Large intestine (tissue), 3 donors: ENCODE measurements around the gene ENTHD1. TPM values are rescaled to one million over a fixed set of nuclear protein-coding genes. Genes with fewer than 3 reads are reported as not detected.
"Not testable (repeated sequence)": the region's sequence is repeated elsewhere in the genome, so short reads cannot be mapped to it uniquely, and the experiment has no call there.

ENCODE experiments used
- DNase-seq, 2 donors: peaks; one replicate each; pipeline versions ENCODE4 v3.0.0 to v3.0.0-alpha.2; 2013
- H3K27ac ChIP-seq: one replicate; pipeline ENCODE4 v1.5.1; 2013; ENCODE audit warnings: low read length
- H3K27me3 ChIP-seq: 2 replicates; pipeline ENCODE4 v1.6.1; 2013; ENCODE audit warnings: low read length; ENCODE audit not compliant: control insufficient read depth, insufficient read depth
- H3K36me3 ChIP-seq: 2 replicates; pipeline ENCODE4 v1.6.1; 2013; ENCODE audit warnings: low read length; ENCODE audit not compliant: control insufficient read depth, insufficient read depth
- H3K4me1 ChIP-seq: one replicate; pipeline ENCODE4 v1.6.1; 2013; ENCODE audit warnings: low read length; ENCODE audit not compliant: control insufficient read depth, insufficient read depth
- H3K4me3 ChIP-seq: one replicate; pipeline ENCODE4 v1.5.1; 2013; ENCODE audit warnings: low read length
- H3K9me3 ChIP-seq: one replicate; pipeline ENCODE4 v1.6.1; 2013; ENCODE audit warnings: mild to moderate bottlenecking, low read depth, low read length, moderate library complexity; ENCODE audit not compliant: control insufficient read depth
- WGBS: methylation state at CpG from one replicate; pipeline ENCODE4 v1.1.5; 2013; ENCODE audit warnings: low lambda C conversion rate; ENCODE audit not compliant: insufficient coverage; 5-methylcytosine and 5-hydroxymethylcytosine counted together
- polyA plus RNA-seq: library from polyadenylated mRNA; unstranded; fragments of 120-200 nt; gene quantifications from one replicate; pipeline ENCODE4 v1.2.1, GENCODE V29; 2013

The ENTHD1 gene
- polyA plus RNA-seq, 1 donor: 0.06 TPM

DNA sequence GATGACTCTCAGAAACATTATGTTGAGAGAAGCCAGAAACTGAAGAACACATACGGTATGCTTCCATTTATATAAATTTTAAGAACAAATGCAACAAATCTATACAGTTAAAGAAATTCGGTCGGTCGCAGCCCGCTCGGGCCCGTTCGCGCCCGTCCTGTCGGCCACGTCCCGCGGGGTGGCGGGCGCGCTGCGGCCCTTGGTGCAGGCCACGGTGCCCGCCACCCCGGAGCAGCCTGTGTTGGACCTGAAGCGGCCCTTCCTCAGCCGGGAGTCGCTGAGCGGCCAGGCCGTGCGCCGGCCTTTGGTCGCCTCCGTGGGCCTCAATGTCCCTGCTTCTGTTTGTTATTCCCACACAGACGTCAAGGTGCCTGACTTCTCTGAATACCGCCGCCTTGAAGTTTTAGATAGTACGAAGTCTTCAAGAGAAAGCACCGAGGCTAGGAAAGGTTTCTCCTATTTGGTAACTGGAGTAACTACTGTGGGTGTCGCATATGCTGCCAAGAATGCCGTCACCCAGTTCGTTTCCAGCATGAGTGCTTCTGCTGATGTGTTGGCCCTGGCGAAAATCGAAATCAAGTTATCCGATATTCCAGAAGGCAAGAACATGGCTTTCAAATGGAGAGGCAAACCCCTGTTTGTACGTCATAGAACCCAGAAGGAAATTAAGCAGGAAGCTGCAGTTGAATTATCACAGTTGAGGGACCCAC lies 18.2 kb downstream of the ENTHD1 start:
- not testable (repeated sequence) for H3K27me3 ChIP-seq, H3K4me1 ChIP-seq, H3K27ac ChIP-seq, H3K36me3 ChIP-seq, H3K9me3 ChIP-seq, H3K4me3 ChIP-seq, DNase-seq
- no CpG with 5 or more reads among the region's 42 CpGs for WGBS

DNA sequence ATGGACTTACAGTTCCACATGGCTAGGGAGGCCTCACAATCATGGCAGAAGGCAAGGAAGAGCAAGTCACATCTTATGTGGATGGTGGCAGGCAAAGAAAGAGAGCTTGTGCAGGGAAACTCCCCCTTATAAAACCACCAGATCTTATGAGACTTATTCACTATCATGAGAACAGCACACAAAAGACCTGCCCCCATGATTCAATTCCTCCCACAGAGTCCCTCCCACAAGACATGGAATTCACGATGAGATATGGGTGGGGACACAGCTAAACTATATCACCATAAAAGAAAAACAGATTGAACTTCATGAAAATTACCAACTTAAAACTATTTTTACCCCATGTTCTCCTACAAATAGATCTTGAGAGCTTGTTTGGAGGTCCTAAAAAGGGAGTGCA lies 19.6 kb downstream of the ENTHD1 start:
- Histone ChIP-seq H3K9me3 (no peaks in the 10 kb centered on the region), H3K36me3 (no peaks in the 10 kb centered on the region), H3K27ac (no peak overlapping the region), H3K27me3 (no peaks in the 10 kb centered on the region), H3K4me3 (no peak overlapping the region), H3K4me1 (no peaks in the 10 kb centered on the region)
- WGBS: no CpG with 5 or more reads among the region's 1 CpG
- no peak for DNase-seq

DNA sequence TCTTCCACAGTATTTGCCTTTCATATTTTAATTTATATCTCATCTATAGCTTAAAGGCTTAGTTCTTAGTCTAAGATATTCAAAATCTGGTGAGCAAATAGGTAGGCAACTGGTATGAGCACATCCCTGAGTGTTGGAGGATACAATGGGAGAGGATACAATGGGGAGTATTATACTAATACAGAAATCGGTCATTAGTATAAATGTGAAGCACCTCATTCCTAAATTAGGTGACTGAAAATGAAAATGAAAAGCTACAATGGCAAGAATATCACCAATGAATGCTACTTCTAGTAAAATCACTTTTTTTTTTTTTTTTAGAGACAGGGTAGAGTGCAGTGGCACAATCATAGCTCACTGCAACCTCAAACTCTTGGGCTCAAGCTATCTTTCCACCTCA lies 21.0 kb downstream of the ENTHD1 start:
- no peaks in the 10 kb centered on the region for H3K36me3 ChIP-seq
- 100% methylated on average over 1 of the region's 1 CpG for WGBS
- no peak overlapping the region for H3K4me3 ChIP-seq
- no peaks in the 10 kb centered on the region for H3K27me3 ChIP-seq
- H3K9me3 ChIP-seq: no peaks in the 10 kb centered on the region
- no peak for DNase-seq
- H3K27ac ChIP-seq: no peak overlapping the region
- no peaks in the 10 kb centered on the region for H3K4me1 ChIP-seq

DNA sequence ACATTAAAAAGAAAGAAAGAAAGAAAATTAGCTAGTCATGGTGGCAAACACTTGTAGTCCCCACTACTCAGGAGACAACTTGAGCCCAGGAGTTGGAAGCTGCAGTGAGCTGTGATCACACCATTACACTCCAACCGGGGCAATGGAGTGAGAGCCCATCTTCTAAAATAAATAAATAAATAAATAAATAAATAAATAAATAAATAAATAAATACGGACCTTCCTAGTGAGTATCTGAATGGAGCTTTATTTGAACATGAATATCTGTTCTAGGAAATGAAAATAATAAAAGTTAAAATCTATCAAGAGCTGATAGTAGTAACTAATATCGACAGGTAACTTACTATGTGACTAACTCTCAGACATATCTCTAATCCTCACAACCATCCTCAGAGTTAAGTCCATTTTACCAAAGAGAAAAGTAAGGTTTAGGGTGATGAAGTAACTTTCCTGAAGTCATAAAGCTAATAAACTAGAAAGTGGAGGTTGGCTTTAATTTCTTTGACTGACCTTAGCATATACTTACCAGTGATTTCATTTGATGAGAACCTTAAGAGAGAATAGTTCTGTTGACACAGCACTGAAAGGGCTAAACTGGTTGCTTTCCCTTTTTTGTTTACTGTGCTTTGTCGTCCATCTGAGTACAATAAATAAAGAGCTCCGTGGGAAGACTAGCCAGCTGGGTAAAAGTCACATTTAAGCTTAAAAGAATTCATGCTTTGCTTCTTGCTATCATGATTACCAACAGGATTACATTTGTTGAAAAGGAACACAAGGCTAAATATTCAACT lies 22.4 kb downstream of the ENTHD1 start:
- DNase-seq: no peak
- H3K27me3 ChIP-seq: no peaks in the 10 kb centered on the region
- no peaks in the 10 kb centered on the region for H3K36me3 ChIP-seq
- no peaks in the 10 kb centered on the region for H3K4me1 ChIP-seq
- H3K9me3 ChIP-seq: no peaks in the 10 kb centered on the region
- no peak overlapping the region for H3K4me3 ChIP-seq
- 80% methylated on average over 1 of the region's 5 CpGs for WGBS
- no peak overlapping the region for H3K27ac ChIP-seq

DNA sequence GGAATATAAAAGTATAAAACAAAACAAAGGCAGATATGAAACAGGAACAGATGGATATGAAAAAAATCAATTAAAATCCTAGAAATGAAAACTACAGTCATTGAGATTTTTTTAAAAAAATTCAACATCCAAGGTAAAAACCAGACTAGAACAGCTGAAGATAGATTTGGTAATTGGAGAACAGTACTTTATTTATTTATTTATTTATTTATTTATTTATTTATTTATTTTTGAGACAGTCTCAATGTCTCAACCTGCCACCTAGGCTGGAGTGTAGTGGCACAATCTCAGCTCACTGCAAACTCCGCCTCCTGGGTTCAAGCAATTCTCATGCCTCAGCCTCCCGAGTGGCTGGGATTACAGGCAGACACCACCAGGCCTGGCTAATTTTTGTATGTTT lies 23.8 kb downstream of the ENTHD1 start:
- not testable (repeated sequence) for H3K36me3 ChIP-seq, H3K27ac ChIP-seq, DNase-seq, H3K27me3 ChIP-seq, H3K4me3 ChIP-seq, H3K4me1 ChIP-seq, H3K9me3 ChIP-seq
- no CpG with 5 or more reads among the region's 2 CpGs for WGBS

DNA sequence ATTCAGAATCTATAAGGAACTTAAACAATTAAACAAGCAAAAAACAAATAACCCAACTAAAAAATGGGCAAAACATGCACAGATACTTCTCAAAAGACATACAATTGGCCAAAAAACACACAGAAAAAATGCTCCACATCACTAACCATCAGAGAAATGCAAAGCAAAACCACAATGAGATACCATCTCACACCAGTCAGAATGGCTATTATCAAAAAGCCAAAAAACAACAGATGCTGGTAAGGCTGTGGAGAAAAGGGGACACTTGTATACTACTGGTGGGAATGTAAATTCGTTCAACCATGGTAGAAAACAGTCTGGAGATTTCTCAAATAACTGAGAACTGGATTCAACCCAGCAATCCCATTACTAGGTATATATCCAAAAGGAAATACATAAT lies 24.8 kb downstream of the ENTHD1 start:
- Histone ChIP-seq H3K27me3 (no peaks in the 10 kb centered on the region), H3K36me3 (no peaks in the 10 kb centered on the region), H3K9me3 (no peaks in the 10 kb centered on the region), H3K4me3 (no peak overlapping the region), H3K27ac (no peak overlapping the region), H3K4me1 (no peaks in the 10 kb centered on the region)
- WGBS: no CpG with 5 or more reads among the region's 1 CpG
- DNase-seq: no peak

DNA sequence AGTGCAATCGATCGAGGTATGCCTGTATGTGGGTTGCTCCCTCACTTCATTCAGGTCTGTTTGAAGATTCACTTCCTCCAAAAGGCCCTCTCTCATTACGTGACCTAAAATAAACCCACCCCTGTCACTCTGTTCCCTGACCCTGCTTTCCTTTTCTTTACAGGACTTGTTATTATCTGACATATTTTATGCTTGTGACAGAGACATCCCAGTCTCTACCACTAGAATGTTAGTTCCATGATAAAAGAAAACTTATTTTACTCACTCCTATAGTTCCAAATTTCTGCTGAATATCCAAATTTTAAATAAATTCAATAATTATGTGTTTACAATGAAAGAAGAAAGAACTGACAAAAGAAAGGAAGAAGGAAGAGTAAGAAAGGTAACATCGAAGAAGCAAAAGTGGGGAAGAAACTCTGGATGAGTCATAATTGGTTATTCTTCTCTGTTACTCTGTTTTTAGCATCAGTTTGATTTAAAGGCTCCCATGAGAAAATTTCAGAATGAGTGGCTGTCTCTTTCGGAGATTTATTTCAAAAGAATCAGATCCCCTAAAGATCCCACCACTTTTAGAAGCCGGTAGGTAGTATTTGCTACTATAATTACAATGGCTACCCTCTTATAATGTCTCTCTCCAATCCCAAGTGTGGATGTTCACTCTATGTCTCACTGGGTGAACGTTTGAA lies 33.5 kb downstream of the ENTHD1 start:
- WGBS: 80% methylated on average over 1 of the region's 7 CpGs
- no peak for DNase-seq

DNA sequence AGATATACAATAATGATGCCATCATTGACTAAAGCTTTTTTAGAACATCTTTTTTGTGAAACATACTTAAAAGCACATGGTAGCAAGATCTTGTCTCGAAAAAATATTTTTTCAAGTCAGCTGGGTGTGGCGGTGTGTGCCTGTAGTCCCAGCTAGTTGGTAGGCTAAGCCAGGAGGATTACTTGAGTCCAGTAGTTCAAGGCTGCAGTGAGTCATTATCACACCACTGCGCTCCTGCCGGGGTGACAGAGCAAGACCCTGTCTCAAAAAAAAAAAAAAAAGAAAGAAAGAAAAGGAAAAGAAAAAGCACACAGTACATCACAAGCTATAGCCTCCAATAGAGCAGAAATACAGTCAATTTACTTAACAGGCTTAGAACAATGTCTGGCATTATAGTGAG lies 37.0 kb downstream of the ENTHD1 start:
- H3K9me3 ChIP-seq: no peaks in the 10 kb centered on the region

More for the DNA sequence above, 33.5 kb downstream of the ENTHD1 start:
- Histone ChIP-seq H3K9me3 (no peaks in the 10 kb centered on the region), H3K27me3 (no peaks in the 10 kb centered on the region), H3K36me3 (no peaks in the 10 kb centered on the region), H3K27ac (no peak overlapping the region), H3K4me1 (no peaks in the 10 kb centered on the region), H3K4me3 (no peak overlapping the region)

DNA sequence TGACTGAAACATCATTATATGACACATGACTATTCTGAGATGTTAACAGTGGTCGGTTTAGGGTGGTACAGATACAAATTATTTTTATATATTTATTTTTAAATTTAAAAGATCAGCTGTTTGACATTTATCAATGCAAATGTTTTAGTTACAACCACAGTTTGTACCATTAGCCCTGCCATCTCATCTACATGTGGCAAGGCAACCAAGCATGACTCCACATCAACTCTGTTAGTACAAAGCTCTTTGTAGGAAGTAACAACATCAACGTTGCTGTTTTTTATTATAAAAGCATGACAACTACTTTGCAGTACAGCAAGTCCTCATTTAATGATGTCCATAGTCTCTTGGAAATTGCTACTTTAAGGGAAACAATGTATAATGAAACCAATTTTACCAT lies 40.8 kb downstream of the ENTHD1 start:
- no peaks in the 10 kb centered on the region for H3K27me3 ChIP-seq
- H3K36me3 ChIP-seq: no peaks in the 10 kb centered on the region
- WGBS: 88% methylated on average over 1 of the region's 2 CpGs
- H3K27ac ChIP-seq: no peak overlapping the region
- no peaks in the 10 kb centered on the region for H3K9me3 ChIP-seq
- DNase-seq: no peak
- H3K4me1 ChIP-seq: no peaks in the 10 kb centered on the region
- no peak overlapping the region for H3K4me3 ChIP-seq

More for the DNA sequence above, 37.0 kb downstream of the ENTHD1 start:
- Histone ChIP-seq H3K27ac (no peak overlapping the region), H3K36me3 (no peaks in the 10 kb centered on the region), H3K27me3 (no peaks in the 10 kb centered on the region), H3K4me3 (no peak overlapping the region), H3K4me1 (no peaks in the 10 kb centered on the region)
- DNase-seq: peak; percentile 34 to 61
- WGBS: no CpG with 5 or more reads among the region's 4 CpGs

DNA sequence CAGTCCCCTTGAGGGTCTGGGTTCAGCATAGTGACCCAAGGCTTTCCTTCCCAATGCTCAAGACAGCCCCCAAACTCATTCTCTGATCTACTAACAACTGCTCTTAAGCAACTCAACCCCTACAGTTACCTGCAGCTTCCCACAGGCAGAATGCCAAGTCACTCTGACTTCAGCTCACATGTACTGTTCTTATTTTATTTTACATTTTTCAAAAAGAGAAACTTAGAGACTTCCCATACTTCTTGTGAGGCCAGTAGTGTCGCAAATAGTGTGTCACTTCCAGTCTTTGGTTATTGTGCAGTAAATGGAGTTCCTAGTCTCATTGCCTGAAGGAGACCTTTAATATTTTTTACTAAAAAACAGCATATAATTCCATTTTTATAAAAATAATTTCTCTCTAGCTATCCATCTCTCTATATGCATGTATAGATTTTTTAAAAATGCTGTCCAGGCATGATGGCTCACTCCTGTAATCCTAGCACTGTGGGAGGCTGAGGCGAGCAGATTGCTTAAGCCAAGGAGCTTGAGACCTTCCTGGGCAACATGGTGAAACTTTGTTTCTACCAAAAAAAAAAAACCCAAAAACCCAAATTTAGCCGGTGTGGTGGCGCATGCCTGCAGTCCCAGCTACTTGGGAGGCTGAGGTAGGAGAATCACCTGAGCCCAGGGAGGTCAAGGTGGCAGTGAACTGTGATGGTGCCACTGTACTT lies 41.8 kb downstream of the ENTHD1 start:
- DNase-seq: no peak
- no peaks in the 10 kb centered on the region for H3K4me1 ChIP-seq
- WGBS: 80% methylated on average over 1 of the region's 4 CpGs
- no peaks in the 10 kb centered on the region for H3K9me3 ChIP-seq
- no peaks in the 10 kb centered on the region for H3K27me3 ChIP-seq
- no peak overlapping the region for H3K27ac ChIP-seq
- no peak overlapping the region for H3K4me3 ChIP-seq
- H3K36me3 ChIP-seq: no peaks in the 10 kb centered on the region
